HepG2 (cell line): ENCODE measurements around the gene SPATS2. TPM values are rescaled to one million over a fixed set of nuclear protein-coding genes. Genes with fewer than 3 reads are reported as not detected.

Source experiments
- AKNA ChIP-seq: sonication (generic); formaldehyde crosslinking; IDR thresholded peaks from 2 replicates; pipeline ENCODE4 v1.4.0; 2020; ENCODE audit warnings: missing genetic modification reagents, borderline replicate concordance
- ATF4 ChIP-seq, 2 experiments: fragments of 450-650 bp in 1 of 2; sonication (generic) in 1 of 2; formaldehyde crosslinking; IDR thresholded peaks; 2 replicates each; pipeline versions ENCODE4 v1.5.0 to v1.8.0; 2020 to 2022; ENCODE audit warnings: mild to moderate bottlenecking in 1 of 2, missing genetic modification reagents in 1 of 2
- ATRX ChIP-seq: sonication (generic); formaldehyde crosslinking; IDR thresholded peaks from 2 replicates; pipeline ENCODE4 v1.4.0; 2020; ENCODE audit warnings: missing genetic modification reagents, borderline replicate concordance
- KDM5A ChIP-seq: fragments of 200-600 bp; sonication (generic); IDR thresholded peaks from 2 replicates; pipeline ENCODE4 v1.7.0; 2018; ENCODE audit warnings: antibody characterized with exemption, mild to moderate bottlenecking, low read length, borderline replicate concordance
- SNAPC2 ChIP-seq: sonication (generic); formaldehyde crosslinking; IDR thresholded peaks from 2 replicates; pipeline ENCODE4 v1.8.1; 2022; ENCODE audit warnings: mild to moderate bottlenecking, missing genetic modification reagents
- TIGD3 ChIP-seq: sonication (generic); formaldehyde crosslinking; IDR thresholded peaks from 2 replicates; pipeline ENCODE4 v1.5.1; 2020; ENCODE audit warnings: mild to moderate bottlenecking, missing genetic modification reagents, borderline replicate concordance
- ZNF350 ChIP-seq: sonication (generic); formaldehyde crosslinking; IDR thresholded peaks from 2 replicates; pipeline ENCODE4 v1.4.0; 2020; ENCODE audit warnings: mild to moderate bottlenecking, low read depth, missing genetic modification reagents, borderline replicate concordance
- ZNF543 ChIP-seq: sonication (generic); formaldehyde crosslinking; IDR thresholded peaks from 2 replicates; pipeline ENCODE4 v1.4.0; 2020; ENCODE audit warnings: mild to moderate bottlenecking, missing genetic modification reagents
- ZNF605 ChIP-seq: sonication (generic); formaldehyde crosslinking; IDR thresholded peaks from 2 replicates; pipeline ENCODE4 v1.8.0; 2022; ENCODE audit warnings: mild to moderate bottlenecking, missing genetic modification reagents
- polyA plus RNA-seq, 8 experiments: library from polyadenylated mRNA; depleted of rRNA in 3 of 8; stranded (reverse) in 7 of 8; unstranded in 1 of 8; fragments of >200 nt; fragmentation: Illumina TruSeq in 4 of 8; extraction: Trizol in 4 of 8; gene quantifications; 2 replicates each; pipeline versions ENCODE4 v1.2.1 to v1.2.3, GENCODE V29; 2011 to 2016; ENCODE audit warnings: low read depth in 4 of 8, missing spikeins in 1 of 8, mixed read lengths in 1 of 8; ENCODE audit not compliant: insufficient read depth in 1 of 8
- total RNA-seq, 5 experiments: library from RNA; depleted of rRNA; stranded (reverse); fragments of >200 nt; fragmentation: Illumina TruSeq; extraction: Trizol; gene quantifications; 2 replicates each; pipeline ENCODE4 v1.2.3, GENCODE V29; 2016; ENCODE audit warnings: low read depth in 1 of 5
- TF ChIP-seq, protein P1 (sequence below): sonication (generic); formaldehyde crosslinking; IDR thresholded peaks from one replicate; pipeline ENCODE4 v1.5.1; 2020; ENCODE audit warnings: mild to moderate bottlenecking, missing genetic modification reagents; ENCODE audit errors: not compliant biosample characterization

SPATS2 gene
- total and polyA plus RNA-seq, 2 of the 13 experiments (the other 11 are each of a cell fraction or from before 2014, with no cell fraction given) = 19.3 to 28.1 TPM

DNA sequence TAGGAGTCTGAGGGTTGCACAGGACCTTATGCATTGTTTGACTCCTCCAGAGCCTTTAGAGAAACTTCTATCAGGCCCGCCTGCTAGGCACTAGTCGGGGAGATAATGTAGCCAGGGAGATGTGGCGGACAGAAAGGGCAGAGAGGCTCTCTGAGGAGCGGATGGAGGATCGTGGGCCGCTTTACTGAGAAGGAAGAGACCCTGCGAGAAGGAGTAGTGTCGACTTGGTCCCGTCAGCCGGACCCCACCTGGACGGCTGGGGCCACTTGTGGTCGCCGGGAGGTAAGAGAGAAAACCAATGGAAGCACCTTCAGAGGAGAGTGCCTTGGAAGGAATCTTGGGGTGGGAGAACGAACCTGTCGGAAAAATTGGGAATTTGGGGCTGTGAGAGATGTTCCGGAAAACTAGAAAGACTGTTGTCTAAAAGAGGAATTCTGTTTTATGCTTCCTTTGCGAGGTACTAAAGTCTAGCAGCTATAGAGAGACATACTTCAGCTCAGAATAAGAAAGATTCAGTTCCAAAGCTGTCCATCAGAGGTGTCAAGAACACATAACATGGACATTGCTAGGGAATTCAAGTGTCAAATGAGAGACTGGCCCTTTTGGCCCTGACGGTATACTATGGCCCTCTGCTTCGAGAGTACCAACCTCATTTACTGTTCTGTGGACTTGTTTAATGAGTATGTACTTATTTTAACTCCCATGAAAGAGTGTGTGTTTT lies 201.3 kb downstream of the SPATS2 start (continued):
- TF ChIP-seq, protein P1, sequence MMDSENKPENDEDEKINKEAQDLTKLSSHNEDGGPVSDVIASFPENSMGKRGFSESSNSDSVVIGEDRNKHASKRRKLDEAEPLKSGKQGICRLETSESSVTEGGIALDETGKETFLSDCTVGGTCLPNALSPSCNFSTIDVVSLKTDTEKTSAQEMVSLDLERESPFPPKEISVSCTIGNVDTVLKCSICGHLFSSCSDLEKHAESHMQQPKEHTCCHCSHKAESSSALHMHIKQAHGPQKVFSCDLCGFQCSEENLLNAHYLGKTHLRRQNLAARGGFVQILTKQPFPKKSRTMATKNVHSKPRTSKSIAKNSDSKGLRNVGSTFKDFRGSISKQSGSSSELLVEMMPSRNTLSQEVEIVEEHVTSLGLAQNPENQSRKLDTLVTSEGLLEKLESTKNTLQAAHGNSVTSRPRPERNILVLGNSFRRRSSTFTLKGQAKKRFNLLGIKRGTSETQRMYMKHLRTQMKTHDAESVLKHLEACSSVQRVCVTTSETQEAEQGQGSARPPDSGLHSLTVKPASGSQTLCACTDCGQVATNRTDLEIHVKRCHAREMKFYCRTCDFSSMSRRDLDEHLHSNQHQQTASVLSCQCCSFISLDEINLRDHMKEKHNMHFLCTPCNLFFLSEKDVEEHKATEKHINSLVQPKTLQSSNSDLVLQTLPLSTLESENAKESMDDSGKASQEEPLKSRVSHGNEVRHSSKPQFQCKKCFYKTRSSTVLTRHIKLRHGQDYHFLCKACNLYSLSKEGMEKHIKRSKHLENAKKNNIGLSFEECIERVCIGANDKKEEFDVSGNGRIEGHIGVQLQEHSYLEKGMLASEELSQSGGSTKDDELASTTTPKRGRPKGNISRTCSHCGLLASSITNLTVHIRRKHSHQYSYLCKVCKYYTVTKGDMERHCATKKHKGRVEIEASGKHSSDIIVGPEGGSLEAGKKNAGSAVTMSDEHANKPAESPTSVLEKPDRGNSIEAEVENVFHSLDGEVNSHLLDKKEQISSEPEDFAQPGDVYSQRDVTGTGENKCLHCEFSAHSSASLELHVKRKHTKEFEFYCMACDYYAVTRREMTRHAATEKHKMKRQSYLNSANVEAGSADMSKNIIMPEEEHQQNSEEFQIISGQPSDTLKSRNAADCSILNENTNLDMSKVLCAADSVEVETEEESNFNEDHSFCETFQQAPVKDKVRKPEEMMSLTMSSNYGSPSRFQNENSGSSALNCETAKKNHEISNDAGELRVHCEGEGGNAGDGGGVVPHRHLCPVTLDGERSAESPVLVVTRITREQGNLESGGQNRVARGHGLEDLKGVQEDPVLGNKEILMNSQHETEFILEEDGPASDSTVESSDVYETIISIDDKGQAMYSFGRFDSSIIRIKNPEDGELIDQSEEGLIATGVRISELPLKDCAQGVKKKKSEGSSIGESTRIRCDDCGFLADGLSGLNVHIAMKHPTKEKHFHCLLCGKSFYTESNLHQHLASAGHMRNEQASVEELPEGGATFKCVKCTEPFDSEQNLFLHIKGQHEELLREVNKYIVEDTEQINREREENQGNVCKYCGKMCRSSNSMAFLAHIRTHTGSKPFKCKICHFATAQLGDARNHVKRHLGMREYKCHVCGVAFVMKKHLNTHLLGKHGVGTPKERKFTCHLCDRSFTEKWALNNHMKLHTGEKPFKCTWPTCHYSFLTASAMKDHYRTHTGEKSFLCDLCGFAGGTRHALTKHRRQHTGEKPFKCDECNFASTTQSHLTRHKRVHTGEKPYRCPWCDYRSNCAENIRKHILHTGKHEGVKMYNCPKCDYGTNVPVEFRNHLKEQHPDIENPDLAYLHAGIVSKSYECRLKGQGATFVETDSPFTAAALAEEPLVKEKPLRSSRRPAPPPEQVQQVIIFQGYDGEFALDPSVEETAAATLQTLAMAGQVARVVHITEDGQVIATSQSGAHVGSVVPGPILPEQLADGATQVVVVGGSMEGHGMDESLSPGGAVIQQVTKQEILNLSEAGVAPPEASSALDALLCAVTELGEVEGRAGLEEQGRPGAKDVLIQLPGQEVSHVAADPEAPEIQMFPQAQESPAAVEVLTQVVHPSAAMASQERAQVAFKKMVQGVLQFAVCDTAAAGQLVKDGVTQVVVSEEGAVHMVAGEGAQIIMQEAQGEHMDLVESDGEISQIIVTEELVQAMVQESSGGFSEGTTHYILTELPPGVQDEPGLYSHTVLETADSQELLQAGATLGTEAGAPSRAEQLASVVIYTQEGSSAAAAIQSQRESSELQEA (CRISPR knock-in tag) = no peak
- 0 out of 2 replicates have a peak, but pooled peaks have one; percentile 44 for TF ChIP-seq ZNF543 (CRISPR knock-in tag)
- no peak for TF ChIP-seq ZNF350 (CRISPR knock-in tag)
- TF ChIP-seq AKNA (CRISPR knock-in tag) = no peak
- 0 out of 2 replicates have a peak, but pooled peaks have one; percentile 70 for TF ChIP-seq TIGD3 (CRISPR knock-in tag)
- TF ChIP-seq ATF4 (CRISPR knock-in tag; IDR thresholded peaks at IDR 0.05) = 0 out of 4 replicates have a peak, but pooled peaks of 1 of the 2 experiments have one; percentile 2
- no peak for TF ChIP-seq SNAPC2 (CRISPR knock-in tag)
- 0 out of 2 replicates have a peak, but pooled peaks have one; percentile 3 for TF ChIP-seq ZNF605
- peak; percentile 34; the same call in 1 of the 2 replicates for TF ChIP-seq KDM5A
- no peak for TF ChIP-seq ATRX (CRISPR knock-in tag)
